MM.1S (cell line): ENCODE results near the gene MED20.

Source experiments
- DNase-seq: peaks from one replicate; pipeline ENCODE4 v3.0.0-alpha.2; 2015
- H2AFZ ChIP-seq: fragments of 300-600 bp; sonication (generic); 2 replicates; pipeline ENCODE4 v1.6.0; 2016; ENCODE audit warnings: antibody characterized with exemption, low read length
- H3F3A ChIP-seq: fragments of 300-600 bp; sonication (generic); 2 replicates; pipeline ENCODE4 v1.6.1; 2016; ENCODE audit warnings: mild to moderate bottlenecking, antibody characterized with exemption, low read length, moderate library complexity, mixed read lengths; ENCODE audit not compliant: insufficient read depth
- H3K27ac ChIP-seq: fragments of 300-600 bp; sonication (generic); 2 replicates; pipeline ENCODE4 v1.5.1; 2016; ENCODE audit warnings: mild to moderate bottlenecking, low read length
- H3K27me3 ChIP-seq: fragments of 300-600 bp; sonication (generic); replicated peaks from 2 replicates; pipeline ENCODE4 v1.6.0; 2016; ENCODE audit warnings: low read length; ENCODE audit not compliant: insufficient read depth
- H3K36me3 ChIP-seq: fragments of 300-600 bp; sonication (generic); replicated peaks from 2 replicates; pipeline ENCODE4 v1.6.1; 2016; ENCODE audit warnings: mild to moderate bottlenecking, low read length, mixed read lengths; ENCODE audit not compliant: insufficient read depth
- H3K4me1 ChIP-seq: fragments of 300-600 bp; sonication (generic); 2 replicates; pipeline ENCODE4 v1.6.1; 2016; ENCODE audit warnings: low read length, mixed read lengths
- H3K4me2 ChIP-seq: fragments of 300-600 bp; sonication (generic); 2 replicates; pipeline ENCODE4 v1.6.0; 2016; ENCODE audit warnings: low read depth, low read length
- H3K4me3 ChIP-seq: fragments of 300-600 bp; sonication (generic); 2 replicates; pipeline ENCODE4 v1.5.1; 2016; ENCODE audit warnings: low read length, mixed read lengths
- H3K79me2 ChIP-seq: fragments of 300-600 bp; sonication (generic); 2 replicates; pipeline ENCODE4 v1.6.1; 2016; ENCODE audit warnings: mixed run types, low read length, mixed read lengths
- H3K9ac ChIP-seq: fragments of 300-600 bp; sonication (generic); 2 replicates; pipeline ENCODE4 v1.6.1; 2016; ENCODE audit warnings: low read length, mixed read lengths
- H3K9me2 ChIP-seq: fragments of 300-600 bp; sonication (generic); replicated peaks from 2 replicates; pipeline ENCODE4 v1.6.1; 2016; ENCODE audit warnings: mild to moderate bottlenecking, low read length, mixed read lengths; ENCODE audit not compliant: insufficient read depth
- H3K9me3 ChIP-seq: fragments of 300-600 bp; sonication (generic); replicated peaks from 2 replicates; pipeline ENCODE4 v1.6.1; 2016; ENCODE audit warnings: mild to moderate bottlenecking, low read length, mixed read lengths; ENCODE audit not compliant: insufficient read depth
- H4K20me1 ChIP-seq: fragments of 300-600 bp; sonication (generic); 2 replicates; pipeline ENCODE4 v1.6.1; 2016; ENCODE audit warnings: mild to moderate bottlenecking, low read length, moderate library complexity, mixed read lengths; ENCODE audit not compliant: insufficient read depth
- EZH2 ChIP-seq: fragments of 300-600 bp; sonication (generic); optimal IDR thresholded peaks from 2 replicates; pipeline ENCODE3; 2017; ENCODE audit warnings: low read depth, mild to moderate bottlenecking, antibody characterized with exemption, low read length, mixed read lengths
- EZH2phosphoT487 ChIP-seq: fragments of 300-600 bp; sonication (generic); IDR thresholded peaks from 2 replicates; pipeline ENCODE4 v1.6.1; 2018; ENCODE audit warnings: antibody characterized with exemption, low read length
- TF ChIP-seq, protein P1 (sequence below): fragments of 300-600 bp; sonication (generic); IDR thresholded peaks from 2 replicates; pipeline ENCODE4 v1.5.1; 2016; ENCODE audit warnings: antibody characterized with exemption, low read length, mixed read lengths

Gene MED20, protein sequence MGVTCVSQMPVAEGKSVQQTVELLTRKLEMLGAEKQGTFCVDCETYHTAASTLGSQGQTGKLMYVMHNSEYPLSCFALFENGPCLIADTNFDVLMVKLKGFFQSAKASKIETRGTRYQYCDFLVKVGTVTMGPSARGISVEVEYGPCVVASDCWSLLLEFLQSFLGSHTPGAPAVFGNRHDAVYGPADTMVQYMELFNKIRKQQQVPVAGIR

DNA sequence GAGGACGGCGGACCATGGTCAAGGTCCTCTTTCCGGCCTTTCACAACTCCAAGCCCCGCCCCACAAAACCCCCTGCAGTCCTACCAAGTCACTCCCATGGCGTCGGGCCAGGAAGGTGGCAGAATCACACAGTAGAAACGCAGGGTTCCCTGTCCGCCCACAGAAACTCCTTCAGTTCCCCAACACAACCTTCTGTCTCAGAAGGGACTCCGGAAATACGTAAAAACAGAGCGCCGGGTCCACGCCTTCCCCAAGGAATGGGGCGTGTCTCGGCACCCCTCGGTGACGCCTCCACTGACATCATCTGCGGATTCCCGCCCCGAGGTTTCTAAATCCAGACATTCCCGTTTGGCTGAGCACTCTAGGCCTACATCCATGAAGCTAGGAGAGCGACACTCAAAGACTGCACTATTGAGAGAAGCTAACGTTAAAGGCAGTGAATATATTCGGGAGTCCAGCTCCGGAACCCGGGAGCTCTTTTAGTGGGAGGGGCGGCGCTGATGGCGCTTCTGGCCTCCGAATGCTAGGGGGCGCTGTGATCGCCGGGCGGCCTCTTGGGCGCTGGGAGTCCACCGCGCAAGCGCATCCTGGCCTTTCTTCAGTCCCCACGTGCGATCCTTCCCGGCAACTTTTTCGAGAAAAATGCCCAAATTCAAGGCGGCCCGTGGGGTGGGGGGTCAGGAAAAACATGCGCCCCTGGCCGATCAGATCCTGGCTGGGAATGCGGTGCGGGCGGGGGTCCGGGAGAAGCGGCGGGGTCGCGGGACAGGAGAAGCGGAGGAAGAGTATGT lies at the start of gene MED20, which contains the start of gene BYSL:
Gene MED20 (minus strand): TSS at position 219 of the 791 bp plus-strand sequence. CDS start 121 bp downstream, at position 98.
Gene BYSL (plus strand): TSS at position 579 of the 791 bp plus-strand sequence. CDS start 64 bp downstream, at position 643.
- H3K36me3 ChIP-seq, result peaks cover 6% of the 10 kb centered on the region; the same call in 1 of the 2 replicates

DNA sequence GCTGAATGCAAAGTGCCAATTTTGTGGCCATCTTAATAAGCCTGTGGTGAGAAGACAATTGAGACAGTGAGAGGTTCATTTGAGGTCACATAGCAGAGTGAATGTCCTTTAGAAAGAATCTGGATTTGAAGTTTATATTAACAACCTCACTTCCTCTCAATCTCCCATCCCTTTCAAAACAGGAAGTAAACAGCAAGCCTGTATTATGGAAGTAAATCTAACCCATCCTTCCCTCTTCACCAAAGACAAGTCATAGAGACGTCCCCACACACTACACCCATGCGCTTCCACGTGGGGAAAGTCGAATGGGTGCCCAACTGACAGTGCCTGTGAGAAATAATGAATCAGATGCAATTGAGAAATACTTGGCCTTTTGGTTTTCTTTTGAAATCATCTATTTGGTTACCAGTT lies 49.5 kb upstream of the MED20 start:
- Histone ChIP-seq H3K36me3 (no peaks in the 10 kb centered on the region), H3K27ac (no peak overlapping the region), H3K9ac (no peak overlapping the region), H4K20me1 (no peaks in the 10 kb centered on the region), H3K4me3 (no peak overlapping the region), H3K9me2 (no peaks in the 10 kb centered on the region), H2AFZ (no peak overlapping the region), H3K4me2 (no peak overlapping the region), H3K79me2 (no peaks in the 10 kb centered on the region), H3K4me1 (no peaks in the 10 kb centered on the region), H3F3A (no peaks in the 10 kb centered on the region), H3K27me3 (no peaks in the 10 kb centered on the region), H3K9me3 (no peaks in the 10 kb centered on the region)
- TF ChIP-seq, protein P1, sequence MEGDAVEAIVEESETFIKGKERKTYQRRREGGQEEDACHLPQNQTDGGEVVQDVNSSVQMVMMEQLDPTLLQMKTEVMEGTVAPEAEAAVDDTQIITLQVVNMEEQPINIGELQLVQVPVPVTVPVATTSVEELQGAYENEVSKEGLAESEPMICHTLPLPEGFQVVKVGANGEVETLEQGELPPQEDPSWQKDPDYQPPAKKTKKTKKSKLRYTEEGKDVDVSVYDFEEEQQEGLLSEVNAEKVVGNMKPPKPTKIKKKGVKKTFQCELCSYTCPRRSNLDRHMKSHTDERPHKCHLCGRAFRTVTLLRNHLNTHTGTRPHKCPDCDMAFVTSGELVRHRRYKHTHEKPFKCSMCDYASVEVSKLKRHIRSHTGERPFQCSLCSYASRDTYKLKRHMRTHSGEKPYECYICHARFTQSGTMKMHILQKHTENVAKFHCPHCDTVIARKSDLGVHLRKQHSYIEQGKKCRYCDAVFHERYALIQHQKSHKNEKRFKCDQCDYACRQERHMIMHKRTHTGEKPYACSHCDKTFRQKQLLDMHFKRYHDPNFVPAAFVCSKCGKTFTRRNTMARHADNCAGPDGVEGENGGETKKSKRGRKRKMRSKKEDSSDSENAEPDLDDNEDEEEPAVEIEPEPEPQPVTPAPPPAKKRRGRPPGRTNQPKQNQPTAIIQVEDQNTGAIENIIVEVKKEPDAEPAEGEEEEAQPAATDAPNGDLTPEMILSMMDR, result no peak
- TF ChIP-seq EZH2phosphoT487 (no peak), EZH2 (no peak)
- DNase-seq, result no peak

More for the DNA sequence above, at the start of gene MED20, which contains the start of gene BYSL:
- Histone ChIP-seq H4K20me1 (no peaks in the 10 kb centered on the region), H3K9ac (peak within 1 kb of the TSS; percentile 97), H3K27me3 (no peaks in the 10 kb centered on the region), H2AFZ (peak within 1 kb of the TSS; percentile 97), H3K4me3 (peak within 1 kb of the TSS; percentile 98), H3K79me2 (peaks cover 77% of the 10 kb centered on the region), H3K4me2 (peak within 1 kb of the TSS; percentile 56), H3K27ac (peak within 1 kb of the TSS; percentile 93), H3K9me2 (no peaks in the 10 kb centered on the region), H3F3A (peaks cover 10% of the 10 kb centered on the region), H3K9me3 (no peaks in the 10 kb centered on the region), H3K4me1 (peaks cover 15% of the 10 kb centered on the region; the same call in 1 of the 2 replicates)
- TF ChIP-seq, protein P1, result peak; percentile 93
- TF ChIP-seq EZH2phosphoT487, result no peak
- peak; percentile 95 for DNase-seq

DNA sequence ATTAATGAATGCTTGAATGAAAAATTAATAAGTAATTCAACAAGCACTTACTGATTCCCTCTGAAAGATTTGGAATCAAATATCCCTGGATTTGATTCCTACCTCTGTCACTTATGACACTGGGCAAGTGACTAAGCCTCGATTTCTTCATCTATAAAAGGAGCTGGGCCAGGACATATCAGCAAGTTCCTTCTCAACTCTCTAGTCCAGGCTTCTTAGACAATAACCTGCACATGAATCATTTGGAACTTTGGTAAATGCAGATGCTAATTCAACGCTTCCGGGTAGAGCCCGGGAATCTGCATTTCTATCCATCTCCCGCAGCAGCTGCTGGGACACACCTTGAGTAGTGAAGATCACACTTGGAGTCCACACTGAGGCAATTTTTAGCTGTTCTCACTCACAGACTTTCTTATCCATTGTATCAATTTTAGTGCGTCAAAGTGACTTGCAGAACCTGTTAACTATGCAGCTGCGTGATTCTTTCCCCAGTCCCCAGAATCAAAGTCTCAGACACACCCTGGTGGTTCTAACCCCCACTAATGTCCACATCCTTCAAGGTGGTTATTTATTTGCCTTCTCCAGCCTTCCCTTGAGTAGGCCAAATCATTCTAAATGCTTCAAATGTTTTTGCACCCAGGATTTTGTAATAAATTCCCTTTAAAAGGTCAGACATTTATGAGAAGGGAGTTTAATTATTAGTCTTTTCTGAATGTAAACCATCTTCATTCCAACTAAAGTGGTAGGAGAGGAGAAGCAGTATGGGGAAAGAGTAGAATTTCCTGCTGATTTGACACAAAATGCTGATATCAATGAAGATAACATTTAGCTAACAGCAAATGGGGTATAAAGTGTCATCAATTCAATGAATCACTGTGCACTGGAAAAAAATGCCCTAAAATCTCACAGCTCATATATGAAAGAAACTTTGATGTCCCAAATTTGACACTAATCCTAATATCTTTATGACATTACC lies 46.7 kb upstream of the MED20 start:
- Histone ChIP-seq H3K9ac (no peak overlapping the region), H3K9me2 (no peaks in the 10 kb centered on the region), H3F3A (no peaks in the 10 kb centered on the region), H4K20me1 (no peaks in the 10 kb centered on the region), H3K4me2 (no peak overlapping the region), H3K79me2 (no peaks in the 10 kb centered on the region), H3K9me3 (no peaks in the 10 kb centered on the region), H3K36me3 (no peaks in the 10 kb centered on the region), H3K27me3 (no peaks in the 10 kb centered on the region), H2AFZ (no peak overlapping the region), H3K4me3 (no peak overlapping the region), H3K27ac (no peak overlapping the region), H3K4me1 (no peaks in the 10 kb centered on the region)
- no peak for TF ChIP-seq EZH2
- no peak for TF ChIP-seq EZH2phosphoT487
- TF ChIP-seq, protein P1, result no peak
- DNase-seq, result no peak
